C4-2B (cell line): Measurements from ENCODE around the gene TMEM165.

Experiments
- CTCF ChIP-seq: fragments of 450-650 bp; conservative IDR thresholded peaks from 2 replicates; pipeline ENCODE4 v1.5.1; 2017; ENCODE audit warnings: mild to moderate bottlenecking
- ZFX ChIP-seq: fragments of 450-650 bp; IDR thresholded peaks from 2 replicates; pipeline ENCODE4 v1.6.1; 2017

GRCh38 chr4:55466001-55466400 lies 70.2 kb downstream of the TMEM165 start:
- TF ChIP-seq CTCF, result no peak
- no peak for TF ChIP-seq ZFX
